ENCODE measurements around the gene TERT.

TERT gene

GRCh38 chr5:1227667-1228066 is 67.2 kb downstream of the TERT start:
- TF ChIP-seq, protein P1, sequence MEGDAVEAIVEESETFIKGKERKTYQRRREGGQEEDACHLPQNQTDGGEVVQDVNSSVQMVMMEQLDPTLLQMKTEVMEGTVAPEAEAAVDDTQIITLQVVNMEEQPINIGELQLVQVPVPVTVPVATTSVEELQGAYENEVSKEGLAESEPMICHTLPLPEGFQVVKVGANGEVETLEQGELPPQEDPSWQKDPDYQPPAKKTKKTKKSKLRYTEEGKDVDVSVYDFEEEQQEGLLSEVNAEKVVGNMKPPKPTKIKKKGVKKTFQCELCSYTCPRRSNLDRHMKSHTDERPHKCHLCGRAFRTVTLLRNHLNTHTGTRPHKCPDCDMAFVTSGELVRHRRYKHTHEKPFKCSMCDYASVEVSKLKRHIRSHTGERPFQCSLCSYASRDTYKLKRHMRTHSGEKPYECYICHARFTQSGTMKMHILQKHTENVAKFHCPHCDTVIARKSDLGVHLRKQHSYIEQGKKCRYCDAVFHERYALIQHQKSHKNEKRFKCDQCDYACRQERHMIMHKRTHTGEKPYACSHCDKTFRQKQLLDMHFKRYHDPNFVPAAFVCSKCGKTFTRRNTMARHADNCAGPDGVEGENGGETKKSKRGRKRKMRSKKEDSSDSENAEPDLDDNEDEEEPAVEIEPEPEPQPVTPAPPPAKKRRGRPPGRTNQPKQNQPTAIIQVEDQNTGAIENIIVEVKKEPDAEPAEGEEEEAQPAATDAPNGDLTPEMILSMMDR (IDR thresholded peaks at IDR 0.05; ENCODE audit: low read depth, low read length) = no peak

GRCh38 chr5:1226839-1227581 is 67.9 kb downstream of the TERT start:
- H3K4me3 ChIP-seq (ENCODE audit: low read depth, low read length) = no peak overlapping the region
- TF ChIP-seq, protein P1 (IDR thresholded peaks at IDR 0.05; ENCODE audit: low read depth, low read length) = no peak

More at GRCh38 chr5:1227667-1228066, 67.2 kb downstream of the TERT start:
- H3K4me3 ChIP-seq (ENCODE audit: low read depth, low read length) = no peak overlapping the region

DNA sequence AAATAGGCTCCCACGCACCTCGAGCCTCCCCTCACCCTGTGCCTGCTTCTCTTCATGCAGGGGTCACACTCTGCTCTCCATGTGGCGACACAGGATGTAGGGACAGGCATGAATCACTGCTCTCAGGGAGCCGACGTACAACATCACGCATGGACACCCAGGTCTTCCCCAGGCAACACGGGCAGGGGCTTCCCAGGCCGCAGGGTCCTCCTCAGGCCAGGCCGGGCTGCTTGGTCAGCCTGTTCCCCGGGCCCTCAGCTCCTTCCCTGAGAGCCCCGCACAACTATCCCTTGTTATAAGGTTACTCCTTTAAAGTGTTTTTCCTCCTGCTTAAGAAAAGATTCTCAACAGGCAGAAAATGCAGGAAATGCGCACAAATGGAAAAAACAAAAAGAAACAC is 68.6 kb downstream of the TERT start:
- TF ChIP-seq, protein P1 (IDR thresholded peaks at IDR 0.05; ENCODE audit: low read depth, low read length) = no peak
- H3K4me3 ChIP-seq (ENCODE audit: low read depth, low read length) = no peak overlapping the region

DNA sequence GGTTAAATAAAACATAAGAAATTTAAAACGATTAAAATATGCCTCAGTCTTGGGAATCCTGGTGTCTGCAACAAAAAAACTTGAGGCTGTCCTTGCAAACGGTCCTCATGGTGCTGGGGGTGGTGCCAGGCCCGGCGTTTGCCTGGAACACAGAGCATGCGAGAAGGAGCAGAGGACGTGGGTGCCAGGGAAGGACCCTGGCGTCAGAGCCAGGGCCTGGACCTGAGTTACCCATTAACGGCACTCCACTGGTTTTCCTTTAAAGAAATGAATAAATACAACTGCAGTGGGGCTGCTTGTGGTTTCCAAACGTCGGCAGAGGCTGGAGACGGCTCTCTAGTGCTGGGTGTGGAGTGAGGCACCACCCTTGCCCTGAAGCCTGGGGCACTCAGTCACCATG is 69.8 kb downstream of the TERT start, which contains the start of gene SLC6A18:
Gene SLC6A18, plus strand, starts transcription at position 301 of the 400 bp plus-strand sequence. Its CDS starts 97 bp downstream, at position 398.
- TF ChIP-seq, protein P1 (IDR thresholded peaks at IDR 0.05; ENCODE audit: low read depth, low read length) = no peak
- H3K4me3 ChIP-seq (ENCODE audit: low read depth, low read length) = no peak within 1 kb of the TSS

DNA sequence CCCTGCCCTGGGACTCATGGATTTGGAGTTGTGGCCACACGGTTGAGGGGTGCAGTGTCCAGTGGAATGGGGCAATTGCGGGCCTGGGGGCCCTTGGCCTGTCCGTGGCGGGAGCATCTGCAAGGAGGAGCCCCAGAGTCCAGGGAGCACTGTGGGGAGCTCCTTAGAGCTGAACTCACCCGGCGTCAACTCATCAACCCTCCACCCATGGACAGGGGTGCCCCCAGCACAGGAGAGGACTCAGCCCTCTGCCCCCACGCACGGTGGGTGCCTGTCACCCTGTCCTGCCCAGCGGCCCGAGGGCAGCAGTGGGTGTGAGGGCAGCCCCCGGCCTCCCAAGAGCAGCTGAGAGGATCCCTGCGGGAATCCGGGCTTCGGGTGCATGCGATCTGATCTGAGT is 70.2 kb downstream of the TERT start:
- no peak overlapping the region for H3K4me3 ChIP-seq (ENCODE audit: low read depth, low read length)
- TF ChIP-seq, protein P1 (IDR thresholded peaks at IDR 0.05; ENCODE audit: low read depth, low read length) = no peak

GRCh38 chr5:1223278-1223670 is 71.6 kb downstream of the TERT start:
- H3K4me3 ChIP-seq (ENCODE audit: low read depth, low read length) = no peak overlapping the region
- TF ChIP-seq, protein P1 (IDR thresholded peaks at IDR 0.05; ENCODE audit: low read depth, low read length) = no peak

DNA sequence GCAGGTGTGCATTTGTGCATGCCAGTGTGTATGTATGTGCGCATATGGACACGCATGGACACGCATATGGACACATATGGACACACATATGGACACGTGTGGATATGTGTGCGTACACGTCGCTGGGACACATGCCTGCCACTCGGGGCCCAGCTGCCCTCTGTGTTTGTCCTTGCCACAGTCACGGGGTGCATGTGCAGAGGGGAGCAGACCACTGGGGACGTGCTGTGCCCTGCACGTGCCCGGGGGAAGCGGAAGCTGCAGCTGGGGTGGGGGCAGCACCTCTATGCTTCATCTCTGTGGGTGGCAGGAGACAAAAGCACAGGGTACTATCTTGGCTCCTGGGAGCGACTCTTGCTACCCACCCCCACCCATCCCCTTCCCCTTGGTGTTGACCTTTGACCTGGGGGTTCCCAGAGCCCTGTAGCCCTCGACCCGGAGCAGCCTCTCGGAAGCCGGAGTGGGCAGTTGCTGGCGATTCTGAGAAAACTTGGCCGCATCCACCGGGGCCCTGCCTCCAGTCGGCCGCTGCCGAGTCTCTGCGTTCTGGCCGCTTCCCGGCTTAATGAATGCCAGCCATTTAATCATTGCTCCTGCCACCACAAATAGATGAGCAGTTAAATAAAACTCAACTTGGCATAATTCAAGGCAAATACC is 72.1 kb downstream of the TERT start:
- no peak overlapping the region for H3K4me3 ChIP-seq (ENCODE audit: low read depth, low read length)
- TF ChIP-seq, protein P1 (IDR thresholded peaks at IDR 0.05; ENCODE audit: low read depth, low read length) = no peak
